Esophagus muscularis mucosa (tissue), 4 donors: ENCODE results near the gene B3GALT6. TPM values are rescaled to one million over a fixed set of nuclear protein-coding genes. Genes with fewer than 3 reads are reported as not detected.

Experiments used
- DNase-seq: peaks from one replicate; pipeline ENCODE4 v3.0.0-alpha.2; 2017; ENCODE audit errors: extremely low spot score
- H3K27ac ChIP-seq, 4 donors: fragments of 200-600 bp; sonication (generic); replicated peaks in 1 of 4; 1 replicate in 3 of 4; 2 replicates in 1 of 4; pipeline ENCODE4 v1.5.1; 2016 to 2019; ENCODE audit warnings: mild to moderate bottlenecking in 1 of 4
- H3K27me3 ChIP-seq, 4 donors: fragments of 200-600 bp; sonication (generic); one replicate each; pipeline versions ENCODE4 v1.5.1 to v1.6.0; 2016 to 2019
- H3K36me3 ChIP-seq, 4 donors: fragments of 200-600 bp; sonication (generic); one replicate each; pipeline ENCODE4 v1.5.1; 2016 to 2019
- H3K4me1 ChIP-seq, 4 donors: fragments of 200-600 bp; sonication (generic); one replicate each; pipeline ENCODE4 v1.5.1; 2016 to 2019
- H3K4me3 ChIP-seq, 4 donors: fragments of 200-600 bp; sonication (generic); 1 replicate in 2 of 4; 2 replicates in 2 of 4; pipeline ENCODE4 v1.5.1; 2016 to 2019; ENCODE audit warnings: mild to moderate bottlenecking in 4 of 4, moderate library complexity in 1 of 4
- H3K9me3 ChIP-seq, 4 donors: fragments of 200-600 bp; sonication (generic); 1 replicate in 3 of 4; 2 replicates in 1 of 4; pipeline ENCODE4 v1.5.1; 2016 to 2019
- CTCF ChIP-seq, 3 experiments: fragments of 200-600 bp in 2 of 3; fragments of 450-650 bp in 1 of 3; sonication (generic) in 2 of 3; IDR thresholded peaks; one replicate each; pipeline ENCODE4 v1.5.1; 2017 to 2019; ENCODE audit warnings: antibody characterized with exemption in 3 of 3, mild to moderate bottlenecking in 2 of 3, moderate library complexity in 1 of 3
- EP300 ChIP-seq: sonication (generic); formaldehyde crosslinking; IDR thresholded peaks from one replicate; pipeline ENCODE4 v1.6.1; 2017; ENCODE audit warnings: antibody characterized with exemption
- POLR2A ChIP-seq: fragments of 450-650 bp; IDR thresholded peaks from one replicate; pipeline ENCODE4 v1.6.1; 2017; ENCODE audit warnings: antibody characterized with exemption, moderate library complexity, mild to moderate bottlenecking, low read depth
- POLR2AphosphoS5 ChIP-seq, 2 donors: sonication (generic); formaldehyde crosslinking; IDR thresholded peaks; one replicate each; pipeline ENCODE4 v1.6.1; 2017; ENCODE audit warnings: antibody characterized with exemption in 2 of 2
- WGBS: methylation state at CpG from one replicate; pipeline ENCODE4 v1.1.5; 2018; 5-methylcytosine and 5-hydroxymethylcytosine counted together
- intact Hi-C: fragments of 100-400 bp; cut with DNase I; formaldehyde crosslinking; loops from one replicate; pipeline ENCODE4 v1.15.1; 2023
- total RNA-seq, 4 donors: library from RNA; depleted of rRNA; stranded (reverse); fragments of >200 nt; gene quantifications; one replicate each; pipeline versions ENCODE4 v1.1.0 to v1.2.1, GENCODE V29; 2016

The B3GALT6 gene
- total RNA-seq, 4 donors from 2014 or later, result 10.4 to 24.6 (median 21.0) TPM

- peaks cover 9 to 50% (median 43%) of the 10 kb centered on the region in 4 donors for H3K4me1 ChIP-seq
- intact Hi-C loops, result no loop called here
- no peak for DNase-seq
- H3K27me3 ChIP-seq, result peaks cover 0 to 92% (median 26%) of the 10 kb centered on the region in 4 donors
- H3K27ac ChIP-seq, result no peak overlapping the region
- H3K36me3 ChIP-seq, result no peaks in the 10 kb centered on the region
- TF ChIP-seq POLR2AphosphoS5 (IDR thresholded peaks at IDR 0.05), result no peak
- H3K4me3 ChIP-seq, result no peak overlapping the region
- no peaks in the 10 kb centered on the region for H3K9me3 ChIP-seq
- 66% methylated on average over 10 of the region's 49 CpGs for WGBS
These were observed 28.2 kb upstream of the B3GALT6 start for GRCh38 chr1:1203561-1204424.

- peaks cover 0 to 90% (median 26%) of the 10 kb centered on the region in 4 donors for H3K27me3 ChIP-seq
- no peaks in the 10 kb centered on the region for H3K9me3 ChIP-seq
- no peaks in the 10 kb centered on the region for H3K36me3 ChIP-seq
- intact Hi-C loops, result no loop called here
- H3K4me1 ChIP-seq, result peaks cover 9 to 53% (median 44%) of the 10 kb centered on the region in 4 donors
- H3K27ac ChIP-seq, result no peak overlapping the region
- no peak for DNase-seq
- WGBS, result 92% methylated on average over 8 of the region's 8 CpGs
- no peak overlapping the region for H3K4me3 ChIP-seq
- TF ChIP-seq CTCF (IDR thresholded peaks at IDR 0.05), result no peak
These were observed 27.6 kb upstream of the B3GALT6 start for GRCh38 chr1:1204425-1204920.

GRCh38 chr1:1204998-1205768, 26.9 kb upstream of the B3GALT6 start:
- no peak overlapping the region for H3K4me3 ChIP-seq
- H3K36me3 ChIP-seq, result no peaks in the 10 kb centered on the region
- WGBS, result 84% methylated on average over 5 of the region's 19 CpGs
- H3K9me3 ChIP-seq, result no peaks in the 10 kb centered on the region
- no peak for TF ChIP-seq POLR2AphosphoS5 (IDR thresholded peaks at IDR 0.05)
- TF ChIP-seq CTCF (IDR thresholded peaks at IDR 0.05), result no peak
- no peak for TF ChIP-seq POLR2A
- no peak for TF ChIP-seq EP300
- peaks cover 9 to 52% (median 44%) of the 10 kb centered on the region in 4 donors for H3K4me1 ChIP-seq
- no peak overlapping the region for H3K27ac ChIP-seq
- H3K27me3 ChIP-seq, result peaks cover 0 to 86% (median 26%) of the 10 kb centered on the region in 4 donors
- intact Hi-C loops, result no loop called here
- DNase-seq, result no peak

GRCh38 chr1:1205769-1206375, 26.2 kb upstream of the B3GALT6 start:
- H3K27me3 ChIP-seq, result peaks cover 0 to 80% (median 25%) of the 10 kb centered on the region in 4 donors
- no peaks in the 10 kb centered on the region for H3K36me3 ChIP-seq
- H3K4me3 ChIP-seq, result peak overlapping the region; percentile 23 to 46 (median 32)
- no peak for DNase-seq
- no peak overlapping the region for H3K27ac ChIP-seq
- no peak for TF ChIP-seq CTCF (IDR thresholded peaks at IDR 0.05)
- TF ChIP-seq EP300, result no peak
- peaks cover 9 to 45% (median 39%) of the 10 kb centered on the region in 4 donors for H3K4me1 ChIP-seq
- H3K9me3 ChIP-seq, result no peaks in the 10 kb centered on the region
- intact Hi-C loops, result no loop called here
- WGBS, result 27% methylated on average over 22 of the region's 31 CpGs
